Mesodermal cell (in vitro differentiated cells): Measurements from ENCODE around the gene IKZF3.
"Not testable (repeated sequence)": the region's sequence is repeated elsewhere in the genome, so short reads cannot be mapped to it uniquely, and the experiment has no call there.

Experiments used
- H3K27ac ChIP-seq: 2 replicates; pipeline ENCODE4 v1.7.0; 2013; ENCODE audit warnings: mild to moderate bottlenecking, low read depth, low read length, moderate library complexity; ENCODE audit not compliant: severe bottlenecking
- H3K36me3 ChIP-seq: 2 replicates; pipeline ENCODE4 v1.7.1; 2013; ENCODE audit warnings: mild to moderate bottlenecking, low read length, moderate library complexity; ENCODE audit not compliant: control insufficient read depth, insufficient read depth
- H3K4me1 ChIP-seq: one replicate; pipeline ENCODE4 v1.7.1; 2013; ENCODE audit warnings: mild to moderate bottlenecking, low read length; ENCODE audit not compliant: insufficient read depth, control insufficient read depth, poor library complexity, severe bottlenecking
- H3K4me3 ChIP-seq: 2 replicates; pipeline ENCODE4 v1.7.0; 2013; ENCODE audit warnings: low read length, control low read depth, mild to moderate bottlenecking; ENCODE audit not compliant: insufficient read depth, poor library complexity, severe bottlenecking; ENCODE audit errors: extremely low read depth
- H3K9me3 ChIP-seq: 2 replicates; pipeline ENCODE4 v1.7.1; 2013; ENCODE audit warnings: mild to moderate bottlenecking, low read length, moderate library complexity; ENCODE audit not compliant: control insufficient read depth
- WGBS, 2 experiments: methylation state at CpG; one replicate each; pipeline ENCODE4 v1.1.5; 2013; ENCODE audit warnings: missing lambda C conversion rate in 2 of 2; ENCODE audit not compliant: insufficient coverage in 2 of 2; 5-methylcytosine and 5-hydroxymethylcytosine counted together

IKZF3 gene

GRCh38 chr17:39765175-39765574 lies 98.9 kb downstream of the IKZF3 start:
- no peaks in the 10 kb centered on the region for H3K4me1 ChIP-seq
- no peaks in the 10 kb centered on the region for H3K9me3 ChIP-seq
- 60% methylated on average over 1 of the region's 3 CpGs; no CpG with 5 or more reads in 1 of the 2 experiments for WGBS, 2 experiments
- H3K27ac ChIP-seq = no peak overlapping the region
- H3K4me3 ChIP-seq = no peak overlapping the region
- H3K36me3 ChIP-seq = no peaks in the 10 kb centered on the region

GRCh38 chr17:39764171-39764570 lies 99.9 kb downstream of the IKZF3 start:
- H3K9me3 ChIP-seq, H3K4me3 ChIP-seq, H3K27ac ChIP-seq, H3K4me1 ChIP-seq, H3K36me3 ChIP-seq: not testable (repeated sequence)
- 60 to 81% methylated on average over 1 to 2 of the region's 3 CpGs for WGBS, 2 experiments

GRCh38 chr17:39763051-39763820 lies 100.9 kb downstream of the IKZF3 start:
- peaks cover 2% of the 10 kb centered on the region for H3K4me1 ChIP-seq
- H3K36me3 ChIP-seq = no peaks in the 10 kb centered on the region
- no peaks in the 10 kb centered on the region for H3K9me3 ChIP-seq
- 88 to 100% methylated on average over 2 to 3 of the region's 5 CpGs for WGBS, 2 experiments
- no peak overlapping the region for H3K4me3 ChIP-seq
- no peak overlapping the region for H3K27ac ChIP-seq

GRCh38 chr17:39761861-39762496 lies 102.1 kb downstream of the IKZF3 start:
- no peaks in the 10 kb centered on the region for H3K9me3 ChIP-seq
- peaks cover 6% of the 10 kb centered on the region for H3K4me1 ChIP-seq
- H3K27ac ChIP-seq = no peak overlapping the region
- no peak overlapping the region for H3K4me3 ChIP-seq
- WGBS, 2 experiments = 81 to 100% methylated on average over 4 to 6 of the region's 10 CpGs
- no peaks in the 10 kb centered on the region for H3K36me3 ChIP-seq

- no peaks in the 10 kb centered on the region for H3K9me3 ChIP-seq
- H3K36me3 ChIP-seq = no peaks in the 10 kb centered on the region
- peaks cover 19% of the 10 kb centered on the region for H3K4me1 ChIP-seq
- 94 to 98% methylated on average over 4 to 5 of the region's 5 CpGs for WGBS, 2 experiments
- no peak overlapping the region for H3K4me3 ChIP-seq
- H3K27ac ChIP-seq = no peak overlapping the region
Measured at GRCh38 chr17:39759204-39759603, 104.9 kb downstream of the IKZF3 start.

- H3K27ac ChIP-seq = no peak overlapping the region
- 81 to 90% methylated on average over 7 to 10 of the region's 12 CpGs for WGBS, 2 experiments
- H3K9me3 ChIP-seq = no peaks in the 10 kb centered on the region
Measured at GRCh38 chr17:39757931-39758873, 105.9 kb downstream of the IKZF3 start.

GRCh38 chr17:39757176-39757662 lies 106.9 kb downstream of the IKZF3 start:
- no peak overlapping the region for H3K4me3 ChIP-seq
- no peaks in the 10 kb centered on the region for H3K9me3 ChIP-seq
- no peak overlapping the region for H3K27ac ChIP-seq
- H3K4me1 ChIP-seq = peaks cover 19% of the 10 kb centered on the region
- 100% methylated on average over 1 of the region's 4 CpGs; no CpG with 5 or more reads in 1 of the 2 experiments for WGBS, 2 experiments
- H3K36me3 ChIP-seq = no peaks in the 10 kb centered on the region

More at GRCh38 chr17:39757931-39758873, 105.9 kb downstream of the IKZF3 start:
- H3K4me1 ChIP-seq = peaks cover 19% of the 10 kb centered on the region
- H3K36me3 ChIP-seq = no peaks in the 10 kb centered on the region
- no peak overlapping the region for H3K4me3 ChIP-seq

- Histone ChIP-seq H3K4me3 (no peak overlapping the region), H3K36me3 (no peaks in the 10 kb centered on the region), H3K27ac (no peak overlapping the region), H3K4me1 (peaks cover 19% of the 10 kb centered on the region), H3K9me3 (no peaks in the 10 kb centered on the region)
- 40 to 77% methylated on average over 1 to 5 of the region's 7 CpGs for WGBS, 2 experiments
Measured at GRCh38 chr17:39756380-39757079, 107.6 kb downstream of the IKZF3 start.

- H3K36me3 ChIP-seq = no peaks in the 10 kb centered on the region
- H3K9me3 ChIP-seq = no peaks in the 10 kb centered on the region
- WGBS, 2 experiments = 70 to 76% methylated on average over 6 to 11 of the region's 18 CpGs
- H3K27ac ChIP-seq = no peak overlapping the region
- no peak overlapping the region for H3K4me3 ChIP-seq
- peaks cover 19% of the 10 kb centered on the region for H3K4me1 ChIP-seq
Measured at GRCh38 chr17:39755554-39756379, 108.3 kb downstream of the IKZF3 start.
